Activated T-cell treated with anti-CD3 and anti-CD28 coated beads for 4 hours (primary cell): ENCODE results near the gene CENPL.

Experiments
- DNase-seq: peaks from one replicate; pipeline ENCODE4 v3.0.0-alpha.2; 2020

Gene CENPL

DNA sequence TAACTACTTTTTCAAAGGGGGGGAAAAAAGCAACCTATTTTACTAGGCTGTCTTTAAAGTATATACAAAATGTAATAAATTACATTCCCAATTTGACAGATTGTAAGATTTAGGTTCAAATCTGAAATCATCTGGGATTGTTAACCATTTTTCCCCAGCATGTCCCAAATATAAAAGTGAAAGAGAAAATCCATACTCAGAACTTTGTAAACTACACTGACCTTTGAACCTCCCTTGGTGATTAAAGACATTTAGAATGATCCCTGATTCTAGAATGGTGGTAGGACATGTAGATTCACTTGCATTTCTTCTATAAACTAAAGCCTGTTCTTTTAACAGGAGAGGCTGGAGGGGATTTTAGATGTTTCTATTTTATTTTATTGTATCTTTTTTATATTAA lies 70.9 kb downstream of the CENPL start:
- DNase-seq = no peak
